Neuronal stem cell (in vitro differentiated cells): ENCODE data around the gene EBF4.

ENCODE experiments used
- DNase-seq: peaks from one replicate; pipeline ENCODE4 v3.0.0-alpha.2; 2013; ENCODE audit warnings: low spot score
- H2AFZ ChIP-seq: one replicate; pipeline ENCODE4 v1.6.1; 2013; ENCODE audit warnings: mild to moderate bottlenecking, low read length, inconsistent platforms
- H2AK5ac ChIP-seq: 2 replicates; pipeline ENCODE4 v1.6.1; 2013; ENCODE audit warnings: low read depth, mild to moderate bottlenecking, inconsistent platforms, low read length, moderate library complexity, mixed read lengths
- H2BK120ac ChIP-seq: 2 replicates; pipeline ENCODE4 v1.6.1; 2013; ENCODE audit warnings: low read depth, mild to moderate bottlenecking, inconsistent platforms, low read length, moderate library complexity, mixed read lengths
- H2BK12ac ChIP-seq: one replicate; pipeline ENCODE4 v1.6.1; 2013; ENCODE audit warnings: low read length, inconsistent platforms
- H2BK15ac ChIP-seq: 2 replicates; pipeline ENCODE4 v1.6.1; 2013; ENCODE audit warnings: mild to moderate bottlenecking, low read length, inconsistent platforms, mixed read lengths
- H2BK5ac ChIP-seq: one replicate; pipeline ENCODE4 v1.6.1; 2013; ENCODE audit warnings: inconsistent platforms, mild to moderate bottlenecking, low read length, moderate library complexity
- H3K14ac ChIP-seq: one replicate; pipeline ENCODE4 v1.6.1; 2013; ENCODE audit warnings: low read length, inconsistent platforms
- H3K18ac ChIP-seq: 2 replicates; pipeline ENCODE4 v1.6.1; 2013; ENCODE audit warnings: low read length, inconsistent platforms
- H3K23ac ChIP-seq: 2 replicates; pipeline ENCODE4 v1.6.1; 2013; ENCODE audit warnings: low read depth, mild to moderate bottlenecking, mixed read lengths, low read length, inconsistent platforms; ENCODE audit not compliant: poor library complexity
- H3K27ac ChIP-seq: replicated peaks from 3 replicates; pipeline ENCODE4 v1.5.1; 2013; ENCODE audit warnings: low read length, inconsistent platforms
- H3K27me3 ChIP-seq, 3 experiments: 2 replicates each; pipeline ENCODE4 v1.6.1; 2013; ENCODE audit warnings: low read length in 3 of 3, mild to moderate bottlenecking in 2 of 3, inconsistent platforms in 1 of 3, low read depth in 1 of 3, mixed read lengths in 1 of 3, moderate library complexity in 1 of 3; ENCODE audit not compliant: control insufficient read depth in 3 of 3, insufficient read depth in 3 of 3
- H3K36me3 ChIP-seq, 2 donors: replicated peaks in 1 of 2; 2 replicates each; pipeline ENCODE4 v1.6.1; 2013; ENCODE audit warnings: low read length in 2 of 2; ENCODE audit not compliant: control insufficient read depth in 2 of 2, insufficient read depth in 2 of 2
- H3K4ac ChIP-seq: 2 replicates; pipeline ENCODE4 v1.6.1; 2013; ENCODE audit warnings: inconsistent platforms, mild to moderate bottlenecking, low read length, moderate library complexity
- H3K4me1 ChIP-seq, 2 donors: 1 replicate in 1 of 2; 2 replicates in 1 of 2; pipeline ENCODE4 v1.6.1; 2013; ENCODE audit warnings: low read length in 2 of 2, low read depth in 1 of 2; ENCODE audit not compliant: control insufficient read depth in 2 of 2, insufficient read depth in 1 of 2
- H3K4me2 ChIP-seq: one replicate; pipeline ENCODE4 v1.6.1; 2013; ENCODE audit warnings: mild to moderate bottlenecking, low read length, inconsistent platforms; ENCODE audit not compliant: insufficient read depth, poor library complexity, severe bottlenecking
- H3K4me3 ChIP-seq, 2 donors: 2 replicates each; pipeline ENCODE4 v1.5.1; 2013; ENCODE audit warnings: low read length in 2 of 2, mild to moderate bottlenecking in 2 of 2, inconsistent platforms in 1 of 2, moderate library complexity in 1 of 2
- H3K79me1 ChIP-seq: one replicate; pipeline ENCODE4 v1.6.1; 2013; ENCODE audit warnings: low read depth, mild to moderate bottlenecking, inconsistent platforms, low read length, moderate library complexity
- H3K9ac ChIP-seq: one replicate; pipeline ENCODE4 v1.6.1; 2013; ENCODE audit warnings: mild to moderate bottlenecking, low read depth, low read length, inconsistent platforms; ENCODE audit not compliant: poor library complexity
- H3K9me3 ChIP-seq, 2 donors: replicated peaks in 1 of 2; 2 replicates each; pipeline versions ENCODE3 to v1.6.1; 2013; ENCODE audit warnings: low read length in 2 of 2, mild to moderate bottlenecking in 2 of 2, inconsistent platforms in 1 of 2, low read depth in 1 of 2, mixed read lengths in 1 of 2, moderate library complexity in 1 of 2; ENCODE audit not compliant: control insufficient read depth in 2 of 2, insufficient read depth in 1 of 2
- H4K8ac ChIP-seq: one replicate; pipeline ENCODE4 v1.6.1; 2013; ENCODE audit warnings: low read depth, mild to moderate bottlenecking, inconsistent platforms, low read length, moderate library complexity
- H4K91ac ChIP-seq: one replicate; pipeline ENCODE4 v1.6.1; 2013; ENCODE audit warnings: low read length, low read depth, mild to moderate bottlenecking, inconsistent platforms; ENCODE audit not compliant: poor library complexity
- WGBS, 2 donors: extraction: QIAGEN DNeasy Blood & Tissue Kit; methylation state at CpG; one replicate each; pipeline ENCODE4 v1.1.7; 2013; ENCODE audit warnings: missing lambda C conversion rate in 2 of 2, mixed read lengths in 1 of 2; ENCODE audit not compliant: insufficient read length in 2 of 2, insufficient replicate concordance in 1 of 2; ENCODE audit errors: extremely low coverage in 2 of 2; 5-methylcytosine and 5-hydroxymethylcytosine counted together

The EBF4 gene

GRCh38 chr20:2794202-2794748 lies 101.7 kb downstream of the EBF4 start:
- H3K4me2 ChIP-seq, result no peak overlapping the region
- H3K27me3 ChIP-seq, result no peaks in the 10 kb centered on the region
- peaks cover 3 to 4% of the 10 kb centered on the region in 2 donors for H3K4me1 ChIP-seq
- no peak overlapping the region for H3K4me3 ChIP-seq
- no peak overlapping the region for H2BK12ac ChIP-seq
- no peak overlapping the region for H3K18ac ChIP-seq
- peaks cover 5% of the 10 kb centered on the region for H3K79me1 ChIP-seq
- no peak overlapping the region for H4K91ac ChIP-seq
- H3K27ac ChIP-seq, result no peak overlapping the region
- H2AFZ ChIP-seq, result no peak overlapping the region
- peaks cover 47 to 60% of the 10 kb centered on the region in 2 donors for H3K36me3 ChIP-seq
- no peak overlapping the region for H2BK5ac ChIP-seq
- no peak overlapping the region for H3K14ac ChIP-seq
- H3K9me3 ChIP-seq, result peaks cover 0 to 6% of the 10 kb centered on the region in 2 donors
- WGBS, 2 donors, result no CpG with 5 or more reads among the region's 23 CpGs
- no peak overlapping the region for H2AK5ac ChIP-seq
- H3K4ac ChIP-seq, result no peak overlapping the region
- no peak overlapping the region for H3K9ac ChIP-seq
- H2BK15ac ChIP-seq, result no peak overlapping the region
- no peak overlapping the region for H3K23ac ChIP-seq
- H2BK120ac ChIP-seq, result no peak overlapping the region
- no peak overlapping the region for H4K8ac ChIP-seq
- DNase-seq, result no peak

DNA sequence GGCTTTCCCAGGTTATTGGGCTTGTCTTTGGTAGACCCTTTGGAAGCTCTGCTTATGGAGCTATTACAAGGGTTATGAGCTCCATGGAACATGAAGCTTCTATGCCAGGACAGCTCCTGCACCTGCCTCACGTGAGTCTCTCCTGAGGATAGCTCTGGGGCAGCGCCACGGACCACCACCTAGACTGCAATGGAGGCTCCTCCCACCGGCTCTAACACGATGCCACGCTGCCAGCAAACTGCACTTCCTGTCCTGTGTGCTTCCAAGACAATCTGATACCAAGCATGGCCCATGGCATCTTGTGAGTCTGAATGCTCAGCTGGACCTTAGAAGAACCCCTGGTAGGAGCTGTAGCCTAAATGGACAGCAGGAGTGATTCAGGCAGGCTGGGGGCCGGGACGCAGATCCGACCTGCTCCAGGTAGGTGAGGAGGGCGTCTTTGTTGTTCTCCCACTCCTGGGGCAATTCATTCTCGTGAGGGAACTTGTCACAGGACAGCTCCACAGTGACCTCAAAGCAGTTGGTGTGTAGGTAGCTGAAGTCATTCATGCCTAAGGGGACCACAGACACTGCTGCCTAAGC lies 102.4 kb downstream of the EBF4 start:
- H4K8ac ChIP-seq, result no peak overlapping the region
- no peak overlapping the region for H3K14ac ChIP-seq
- H2BK15ac ChIP-seq, result no peak overlapping the region
- no peak overlapping the region for H3K18ac ChIP-seq
- H2AFZ ChIP-seq, result no peak overlapping the region
- no peak overlapping the region for H3K4ac ChIP-seq
- no peak overlapping the region for H3K4me3 ChIP-seq
- H3K9ac ChIP-seq, result no peak overlapping the region
- no peak overlapping the region for H2BK5ac ChIP-seq
- no peak overlapping the region for H2BK12ac ChIP-seq
- no peak overlapping the region for H3K27ac ChIP-seq
- DNase-seq, result no peak
- H3K79me1 ChIP-seq, result peaks cover 7% of the 10 kb centered on the region
- H2BK120ac ChIP-seq, result no peak overlapping the region
- H4K91ac ChIP-seq, result no peak overlapping the region
- no peaks in the 10 kb centered on the region for H3K27me3 ChIP-seq
- peaks cover 7 to 8% of the 10 kb centered on the region in 2 donors for H3K4me1 ChIP-seq
- no peak overlapping the region for H2AK5ac ChIP-seq
- peaks cover 47 to 61% of the 10 kb centered on the region in 2 donors for H3K36me3 ChIP-seq
- H3K23ac ChIP-seq, result no peak overlapping the region
- peaks cover 0 to 6% of the 10 kb centered on the region in 2 donors for H3K9me3 ChIP-seq
- H3K4me2 ChIP-seq, result no peak overlapping the region
- no CpG with 5 or more reads among the region's 11 CpGs for WGBS, 2 donors

GRCh38 chr20:2795451-2795850 lies 102.9 kb downstream of the EBF4 start:
- Histone ChIP-seq H2AK5ac (no peak overlapping the region), H4K8ac (no peak overlapping the region), H2BK12ac (no peak overlapping the region), H3K27ac (no peak overlapping the region), H3K18ac (no peak overlapping the region), H2BK5ac (no peak overlapping the region), H3K23ac (no peak overlapping the region), H2AFZ (no peak overlapping the region), H3K4me1 (peaks cover 9% of the 10 kb centered on the region in 2 donors), H3K9me3 (peaks cover 0 to 6% of the 10 kb centered on the region in 2 donors), H3K36me3 (peaks cover 47 to 61% of the 10 kb centered on the region in 2 donors), H3K4me3 (no peak overlapping the region), H3K4ac (no peak overlapping the region), H2BK120ac (no peak overlapping the region), H3K14ac (no peak overlapping the region), H4K91ac (no peak overlapping the region), H3K9ac (no peak overlapping the region), H2BK15ac (no peak overlapping the region), H3K4me2 (no peak overlapping the region), H3K79me1 (peaks cover 8% of the 10 kb centered on the region), H3K27me3 (no peaks in the 10 kb centered on the region)
- no peak for DNase-seq
- no CpG with 5 or more reads among the region's 24 CpGs for WGBS, 2 donors

DNA sequence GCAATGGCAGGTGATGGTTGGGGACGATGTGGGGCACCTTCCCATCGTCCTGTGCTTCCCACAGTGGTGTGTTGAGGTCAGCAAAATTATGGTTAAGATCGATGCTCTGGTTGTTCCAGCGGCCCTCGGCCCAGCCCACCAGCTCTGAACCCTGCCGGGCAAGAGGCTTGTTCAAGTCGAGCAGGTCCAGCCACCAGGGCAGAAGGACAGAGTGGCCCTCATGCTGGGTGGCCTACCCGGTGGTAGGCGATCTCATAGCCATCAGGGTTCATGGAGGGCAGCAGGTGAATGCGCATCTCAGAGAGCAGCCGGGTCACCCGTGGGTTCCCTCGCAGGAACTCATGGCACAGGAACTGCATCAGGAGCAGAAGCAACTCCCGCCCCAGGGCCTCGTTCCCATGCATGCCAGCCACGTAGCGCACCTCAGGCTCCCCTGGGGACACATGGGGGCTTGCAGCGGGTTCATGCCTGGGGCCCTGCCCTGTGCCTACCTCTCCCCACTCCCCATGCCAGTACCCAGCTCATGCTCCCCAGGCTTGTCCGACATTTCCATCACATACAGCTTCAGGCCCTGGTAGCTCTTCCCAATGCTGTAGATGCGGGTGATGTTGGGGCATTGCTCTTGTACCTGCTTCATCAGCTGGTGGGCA lies 103.6 kb downstream of the EBF4 start:
- H2BK15ac ChIP-seq, result no peak overlapping the region
- no peak overlapping the region for H3K4me2 ChIP-seq
- no peak overlapping the region for H3K27ac ChIP-seq
- no peak overlapping the region for H4K91ac ChIP-seq
- peaks cover 0 to 3% (median 0%) of the 10 kb centered on the region in 3 experiments for H3K27me3 ChIP-seq
- peak overlapping the region; percentile 18 for H3K23ac ChIP-seq
- no peak overlapping the region for H2BK120ac ChIP-seq
- peaks cover 8% of the 10 kb centered on the region for H3K79me1 ChIP-seq
- H3K9ac ChIP-seq, result no peak overlapping the region
- no peak overlapping the region for H4K8ac ChIP-seq
- no peak overlapping the region for H3K14ac ChIP-seq
- no peak overlapping the region for H2AK5ac ChIP-seq
- WGBS, 2 donors, result no CpG with 5 or more reads among the region's 20 CpGs
- no peak overlapping the region for H3K4me3 ChIP-seq
- H3K9me3 ChIP-seq, result peaks cover 0 to 6% of the 10 kb centered on the region in 2 donors
- peaks cover 9 to 12% of the 10 kb centered on the region in 2 donors for H3K4me1 ChIP-seq
- no peak overlapping the region for H3K18ac ChIP-seq
- no peak for DNase-seq
- no peak overlapping the region for H2BK5ac ChIP-seq
- H2BK12ac ChIP-seq, result no peak overlapping the region
- H3K36me3 ChIP-seq, result peaks cover 47 to 61% of the 10 kb centered on the region in 2 donors
- no peak overlapping the region for H3K4ac ChIP-seq
- H2AFZ ChIP-seq, result no peak overlapping the region
